ENCODE results near the gene MOB3B.

The MOB3B gene

DNA sequence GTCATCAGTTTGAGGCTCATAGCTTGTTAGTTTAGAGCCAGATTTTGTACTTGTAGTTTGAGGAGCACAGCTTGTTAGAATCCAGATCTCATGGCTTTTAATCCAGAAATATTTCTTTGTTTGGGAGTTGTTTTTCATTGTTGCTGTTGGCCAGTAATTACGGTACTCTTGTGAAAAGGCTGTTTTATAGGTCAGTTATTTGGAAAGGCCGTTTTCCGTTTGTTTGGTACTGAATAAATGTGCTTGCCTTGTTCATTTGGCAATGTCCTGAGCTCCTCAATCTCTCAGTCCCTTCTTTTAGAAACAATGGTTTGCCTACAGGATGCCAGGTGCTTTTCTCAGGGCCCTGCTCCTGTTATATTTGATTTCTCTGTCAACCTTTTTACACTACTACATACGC is 4.5 kb upstream of the MOB3B start:
- H3K27me3 ChIP-seq (ENCODE audit: control insufficient read depth in 2 of 2, insufficient read depth in 2 of 2, low read length in 2 of 2), result no peaks in the 10 kb centered on the region
- H3K4me3 ChIP-seq (ENCODE audit: low read length in 2 of 2), result no peak overlapping the region
- H3K4me1 ChIP-seq (ENCODE audit: control insufficient read depth in 2 of 2, insufficient read depth in 2 of 2, low read length in 2 of 2), result peaks cover 0 to 9% of the 10 kb centered on the region in 2 donors
- no peaks in the 10 kb centered on the region for H3K36me3 ChIP-seq (ENCODE audit: control insufficient read depth in 2 of 2, insufficient read depth in 2 of 2, low read length in 2 of 2)
- peak overlapping the region in 1 of 2 donors; percentile 6 for H3K27ac ChIP-seq (ENCODE audit: low read depth in 2 of 2, low read length in 2 of 2)
- H3K9me3 ChIP-seq (ENCODE audit: control insufficient read depth in 2 of 2, low read length in 2 of 2), result no peaks in the 10 kb centered on the region
- no peak overlapping the region for H3K9ac ChIP-seq (ENCODE audit: low read depth in 1 of 2, low read length in 2 of 2)

GRCh38 chr9:27533311-27533710 is 3.7 kb upstream of the MOB3B start:
- H3K36me3 ChIP-seq (ENCODE audit: control insufficient read depth in 2 of 2, insufficient read depth in 2 of 2, low read length in 2 of 2), result no peaks in the 10 kb centered on the region
- H3K4me3 ChIP-seq (ENCODE audit: low read length in 2 of 2), result no peak overlapping the region
- no peak overlapping the region for H3K9ac ChIP-seq (ENCODE audit: low read depth in 1 of 2, low read length in 2 of 2)
- H3K27me3 ChIP-seq (ENCODE audit: control insufficient read depth in 2 of 2, insufficient read depth in 2 of 2, low read length in 2 of 2), result no peaks in the 10 kb centered on the region
- H3K9me3 ChIP-seq (ENCODE audit: control insufficient read depth in 2 of 2, low read length in 2 of 2), result no peaks in the 10 kb centered on the region
- peaks cover 0 to 5% of the 10 kb centered on the region in 2 donors for H3K4me1 ChIP-seq (ENCODE audit: control insufficient read depth in 2 of 2, insufficient read depth in 2 of 2, low read length in 2 of 2)
- H3K27ac ChIP-seq (ENCODE audit: low read depth in 2 of 2, low read length in 2 of 2), result no peak overlapping the region

DNA sequence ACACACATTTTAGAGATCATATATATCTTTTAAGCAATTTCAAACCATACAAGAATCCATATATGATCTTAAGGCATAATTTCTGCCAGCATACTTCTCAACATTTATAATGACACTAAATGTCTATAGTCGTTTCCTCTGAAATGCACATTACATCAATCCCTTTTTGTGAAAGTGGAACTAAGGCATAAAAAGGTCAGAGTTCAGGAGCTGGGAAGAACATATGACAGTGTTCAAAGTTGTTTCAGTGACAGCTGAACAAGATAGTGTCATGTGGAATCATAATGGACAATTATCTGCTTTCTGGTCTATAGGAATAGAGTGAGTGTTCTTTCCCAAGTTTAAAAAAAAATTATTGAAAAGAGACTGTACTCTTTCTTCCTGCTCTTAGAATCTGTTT is 2.4 kb upstream of the MOB3B start:
- H3K4me1 ChIP-seq (ENCODE audit: control insufficient read depth in 2 of 2, insufficient read depth in 2 of 2, low read length in 2 of 2), result peaks cover 9 to 11% of the 10 kb centered on the region in 2 donors
- no peaks in the 10 kb centered on the region for H3K9me3 ChIP-seq (ENCODE audit: control insufficient read depth in 2 of 2, low read length in 2 of 2)
- no peak overlapping the region for H3K27ac ChIP-seq (ENCODE audit: low read depth in 2 of 2, low read length in 2 of 2)
- H3K9ac ChIP-seq (ENCODE audit: low read depth in 1 of 2, low read length in 2 of 2), result no peak overlapping the region
- no peak overlapping the region for H3K4me3 ChIP-seq (ENCODE audit: low read length in 2 of 2)
- H3K36me3 ChIP-seq (ENCODE audit: control insufficient read depth in 2 of 2, insufficient read depth in 2 of 2, low read length in 2 of 2), result no peaks in the 10 kb centered on the region
- H3K27me3 ChIP-seq (ENCODE audit: control insufficient read depth in 2 of 2, insufficient read depth in 2 of 2, low read length in 2 of 2), result no peaks in the 10 kb centered on the region

GRCh38 chr9:27530915-27531755 is 1.5 kb upstream of the MOB3B start:
- no peak overlapping the region for H3K27ac ChIP-seq (ENCODE audit: low read depth in 2 of 2, low read length in 2 of 2)
- H3K9me3 ChIP-seq (ENCODE audit: control insufficient read depth in 2 of 2, low read length in 2 of 2), result no peaks in the 10 kb centered on the region
- no peaks in the 10 kb centered on the region for H3K27me3 ChIP-seq (ENCODE audit: control insufficient read depth in 2 of 2, insufficient read depth in 2 of 2, low read length in 2 of 2)
- no peaks in the 10 kb centered on the region for H3K36me3 ChIP-seq (ENCODE audit: control insufficient read depth in 2 of 2, insufficient read depth in 2 of 2, low read length in 2 of 2)
- no peak overlapping the region for H3K4me3 ChIP-seq (ENCODE audit: low read length in 2 of 2)
- H3K4me1 ChIP-seq (ENCODE audit: control insufficient read depth in 2 of 2, insufficient read depth in 2 of 2, low read length in 2 of 2), result peaks cover 9 to 11% of the 10 kb centered on the region in 2 donors
- H3K9ac ChIP-seq (ENCODE audit: low read depth in 1 of 2, low read length in 2 of 2), result no peak overlapping the region

DNA sequence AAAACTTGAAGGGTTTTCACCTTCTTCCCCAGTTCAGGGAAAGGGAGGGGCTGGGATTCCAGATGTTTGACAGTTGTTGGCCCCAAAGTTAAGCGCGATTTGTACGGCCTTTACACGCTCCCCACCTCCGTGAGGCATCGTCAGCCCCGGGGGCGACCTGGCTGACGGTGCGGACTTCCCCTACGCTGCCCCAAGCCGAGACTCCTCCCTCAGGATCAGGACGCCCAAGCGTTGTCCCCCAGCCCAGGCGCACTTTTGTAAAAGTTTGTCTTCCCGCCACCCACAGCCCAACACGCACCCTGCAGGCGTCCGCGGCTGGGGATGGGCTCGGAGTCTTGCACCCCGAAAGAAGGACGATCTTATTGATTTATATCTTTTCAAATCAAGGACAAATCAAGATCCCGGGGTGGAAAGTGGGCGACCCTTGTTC is 713 bp downstream of the MOB3B start:
- no peaks in the 10 kb centered on the region for H3K9me3 ChIP-seq (ENCODE audit: control insufficient read depth in 2 of 2, low read length in 2 of 2)

GRCh38 chr9:27528076-27528885 is 1.3 kb downstream of the MOB3B start:
- H3K4me1 ChIP-seq (ENCODE audit: control insufficient read depth in 2 of 2, insufficient read depth in 2 of 2, low read length in 2 of 2), result peaks cover 9 to 11% of the 10 kb centered on the region in 2 donors
- H3K4me3 ChIP-seq (ENCODE audit: low read length in 2 of 2), result peak overlapping the region; percentile 90 to 95
- no peaks in the 10 kb centered on the region for H3K9me3 ChIP-seq (ENCODE audit: control insufficient read depth in 2 of 2, low read length in 2 of 2)
- H3K36me3 ChIP-seq (ENCODE audit: control insufficient read depth in 2 of 2, insufficient read depth in 2 of 2, low read length in 2 of 2), result no peaks in the 10 kb centered on the region
- peak overlapping the region; percentile 95 to 97 for H3K9ac ChIP-seq (ENCODE audit: low read depth in 1 of 2, low read length in 2 of 2)
- no peaks in the 10 kb centered on the region for H3K27me3 ChIP-seq (ENCODE audit: control insufficient read depth in 2 of 2, insufficient read depth in 2 of 2, low read length in 2 of 2)
- H3K27ac ChIP-seq (ENCODE audit: low read depth in 2 of 2, low read length in 2 of 2), result peak overlapping the region; percentile 94 to 96

More for the DNA sequence above, 713 bp downstream of the MOB3B start:
- Histone ChIP-seq H3K4me3 (ENCODE audit: low read length in 2 of 2) (peak overlapping the region; percentile 90 to 95), H3K27me3 (ENCODE audit: control insufficient read depth in 2 of 2, insufficient read depth in 2 of 2, low read length in 2 of 2) (no peaks in the 10 kb centered on the region), H3K9ac (ENCODE audit: low read depth in 1 of 2, low read length in 2 of 2) (peak overlapping the region; percentile 95 to 97), H3K4me1 (ENCODE audit: control insufficient read depth in 2 of 2, insufficient read depth in 2 of 2, low read length in 2 of 2) (peaks cover 9 to 11% of the 10 kb centered on the region in 2 donors), H3K36me3 (ENCODE audit: control insufficient read depth in 2 of 2, insufficient read depth in 2 of 2, low read length in 2 of 2) (no peaks in the 10 kb centered on the region), H3K27ac (ENCODE audit: low read depth in 2 of 2, low read length in 2 of 2) (peak overlapping the region; percentile 94 to 96)

GRCh38 chr9:27527702-27528075 is 1.9 kb downstream of the MOB3B start:
- H3K36me3 ChIP-seq (ENCODE audit: control insufficient read depth in 2 of 2, insufficient read depth in 2 of 2, low read length in 2 of 2), result no peaks in the 10 kb centered on the region
- peak overlapping the region; percentile 94 to 96 for H3K27ac ChIP-seq (ENCODE audit: low read depth in 2 of 2, low read length in 2 of 2)
- no peaks in the 10 kb centered on the region for H3K9me3 ChIP-seq (ENCODE audit: control insufficient read depth in 2 of 2, low read length in 2 of 2)
- H3K27me3 ChIP-seq (ENCODE audit: control insufficient read depth in 2 of 2, insufficient read depth in 2 of 2, low read length in 2 of 2), result no peaks in the 10 kb centered on the region
- peaks cover 9 to 11% of the 10 kb centered on the region in 2 donors for H3K4me1 ChIP-seq (ENCODE audit: control insufficient read depth in 2 of 2, insufficient read depth in 2 of 2, low read length in 2 of 2)
- peak overlapping the region; percentile 76 to 97 for H3K9ac ChIP-seq (ENCODE audit: low read depth in 1 of 2, low read length in 2 of 2)
- H3K4me3 ChIP-seq (ENCODE audit: low read length in 2 of 2), result peak overlapping the region; percentile 90 to 95

- Histone ChIP-seq H3K27ac (ENCODE audit: low read depth in 2 of 2, low read length in 2 of 2) (no peak within 1 kb of the TSS), H3K4me3 (ENCODE audit: low read length in 2 of 2) (no peak within 1 kb of the TSS), H3K36me3 (ENCODE audit: control insufficient read depth in 2 of 2, insufficient read depth in 2 of 2, low read length in 2 of 2) (peaks cover 0 to 2% of the 10 kb centered on the region in 2 donors), H3K4me1 (ENCODE audit: control insufficient read depth in 2 of 2, insufficient read depth in 2 of 2, low read length in 2 of 2) (peaks cover 6 to 9% of the 10 kb centered on the region in 2 donors), H3K9me3 (ENCODE audit: control insufficient read depth in 2 of 2, low read length in 2 of 2) (no peaks in the 10 kb centered on the region), H3K9ac (ENCODE audit: low read depth in 1 of 2, low read length in 2 of 2) (no peak within 1 kb of the TSS), H3K27me3 (ENCODE audit: control insufficient read depth in 2 of 2, insufficient read depth in 2 of 2, low read length in 2 of 2) (no peaks in the 10 kb centered on the region)
These were observed 5.4 kb downstream of the MOB3B start, which contains the start of gene IFNK for GRCh38 chr9:27524236-27524635. Gene IFNK, plus strand, starts transcription at chr9:27524290. Its CDS starts 47 bp downstream, at chr9:27524337.

- Histone ChIP-seq H3K27me3 (ENCODE audit: control insufficient read depth in 2 of 2, insufficient read depth in 2 of 2, low read length in 2 of 2) (no peaks in the 10 kb centered on the region), H3K27ac (ENCODE audit: low read depth in 2 of 2, low read length in 2 of 2) (no peak overlapping the region), H3K9ac (ENCODE audit: low read depth in 1 of 2, low read length in 2 of 2) (no peak overlapping the region), H3K9me3 (ENCODE audit: control insufficient read depth in 2 of 2, low read length in 2 of 2) (no peaks in the 10 kb centered on the region), H3K36me3 (ENCODE audit: control insufficient read depth in 2 of 2, insufficient read depth in 2 of 2, low read length in 2 of 2) (peaks cover 0 to 2% of the 10 kb centered on the region in 2 donors), H3K4me3 (ENCODE audit: low read length in 2 of 2) (no peak overlapping the region), H3K4me1 (ENCODE audit: control insufficient read depth in 2 of 2, insufficient read depth in 2 of 2, low read length in 2 of 2) (peaks cover 6 to 9% of the 10 kb centered on the region in 2 donors)
These were observed 6.5 kb downstream of the MOB3B start for GRCh38 chr9:27523141-27523540.

DNA sequence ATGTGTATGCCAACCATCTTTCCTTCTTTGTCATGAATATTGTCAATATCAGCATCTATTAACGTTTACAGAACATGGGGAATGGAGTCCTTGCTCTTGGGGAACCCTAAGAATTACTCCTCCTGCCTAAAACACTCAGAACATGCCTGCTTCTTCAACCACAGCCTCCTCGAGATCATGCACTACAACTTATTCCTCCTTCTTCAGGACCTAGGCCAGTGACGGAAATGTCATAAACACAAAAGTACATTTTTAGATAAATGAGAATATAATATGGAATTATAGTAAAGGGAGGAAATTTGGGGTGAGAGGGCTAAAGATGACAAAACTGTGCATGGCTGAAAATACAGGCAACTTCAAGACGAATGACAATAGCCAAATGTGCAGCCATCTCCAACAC is 8.6 kb downstream of the MOB3B start:
- Histone ChIP-seq H3K9me3 (ENCODE audit: control insufficient read depth in 2 of 2, low read length in 2 of 2) (no peaks in the 10 kb centered on the region), H3K27ac (ENCODE audit: low read depth in 2 of 2, low read length in 2 of 2) (no peak overlapping the region), H3K4me1 (ENCODE audit: control insufficient read depth in 2 of 2, insufficient read depth in 2 of 2, low read length in 2 of 2) (no peaks in the 10 kb centered on the region), H3K27me3 (ENCODE audit: control insufficient read depth in 2 of 2, insufficient read depth in 2 of 2, low read length in 2 of 2) (no peaks in the 10 kb centered on the region), H3K4me3 (ENCODE audit: low read length in 2 of 2) (no peak overlapping the region), H3K9ac (ENCODE audit: low read depth in 1 of 2, low read length in 2 of 2) (no peak overlapping the region), H3K36me3 (ENCODE audit: control insufficient read depth in 2 of 2, insufficient read depth in 2 of 2, low read length in 2 of 2) (peaks cover 0 to 2% of the 10 kb centered on the region in 2 donors)

All from mucosa of rectum (tissue), 2 donors.